HG02763 (cell line): Measurements from ENCODE around the gene KRT14.
"Not testable (repeated sequence)": the region's sequence is repeated elsewhere in the genome, so short reads cannot be mapped to it uniquely, and the experiment has no call there.

Source experiments
- ATAC-seq: cut with Tn5 transposase; IDR thresholded peaks from one replicate; pipeline ENCODE4 v1.9.1; 2021; ENCODE audit warnings: mild to moderate bottlenecking, moderate library complexity; ENCODE audit not compliant: unreplicated experiment

Gene KRT14

DNA sequence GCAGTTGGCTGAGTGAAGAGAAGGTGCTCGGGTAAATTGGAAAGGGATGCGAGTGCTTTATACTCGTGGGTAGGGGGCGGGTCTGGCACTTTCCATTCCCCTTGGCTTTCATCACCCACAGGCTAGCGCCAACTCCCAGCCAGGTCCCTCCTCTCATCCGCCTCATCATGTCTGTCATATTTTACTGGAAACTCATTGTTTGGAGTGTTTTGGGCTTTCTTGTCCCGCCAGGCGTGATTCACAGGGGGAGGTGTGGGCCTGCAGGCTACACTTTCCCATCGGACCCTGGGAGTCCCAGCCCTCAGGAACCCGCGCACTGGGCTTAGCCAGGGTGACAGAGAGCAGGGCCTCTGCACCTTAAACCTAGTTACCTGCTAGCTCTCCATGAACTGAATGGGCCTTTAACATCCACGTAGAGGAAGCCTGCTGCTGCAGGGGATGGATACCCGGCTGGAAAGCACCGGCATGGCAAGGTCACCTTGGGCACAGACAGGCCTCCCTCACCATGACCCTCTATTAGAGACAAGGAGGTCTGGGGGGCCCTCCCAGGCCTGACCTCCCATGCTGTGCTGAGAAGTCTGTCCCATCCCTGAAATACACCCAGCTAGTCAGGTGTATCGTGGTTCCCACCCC is at the start of gene KRT14:
Gene KRT14 (minus strand): TSS at position 33 of the 633 bp plus-strand sequence. CDS start 61 bp downstream, outside the sequence.
- ATAC-seq, result no peak

DNA sequence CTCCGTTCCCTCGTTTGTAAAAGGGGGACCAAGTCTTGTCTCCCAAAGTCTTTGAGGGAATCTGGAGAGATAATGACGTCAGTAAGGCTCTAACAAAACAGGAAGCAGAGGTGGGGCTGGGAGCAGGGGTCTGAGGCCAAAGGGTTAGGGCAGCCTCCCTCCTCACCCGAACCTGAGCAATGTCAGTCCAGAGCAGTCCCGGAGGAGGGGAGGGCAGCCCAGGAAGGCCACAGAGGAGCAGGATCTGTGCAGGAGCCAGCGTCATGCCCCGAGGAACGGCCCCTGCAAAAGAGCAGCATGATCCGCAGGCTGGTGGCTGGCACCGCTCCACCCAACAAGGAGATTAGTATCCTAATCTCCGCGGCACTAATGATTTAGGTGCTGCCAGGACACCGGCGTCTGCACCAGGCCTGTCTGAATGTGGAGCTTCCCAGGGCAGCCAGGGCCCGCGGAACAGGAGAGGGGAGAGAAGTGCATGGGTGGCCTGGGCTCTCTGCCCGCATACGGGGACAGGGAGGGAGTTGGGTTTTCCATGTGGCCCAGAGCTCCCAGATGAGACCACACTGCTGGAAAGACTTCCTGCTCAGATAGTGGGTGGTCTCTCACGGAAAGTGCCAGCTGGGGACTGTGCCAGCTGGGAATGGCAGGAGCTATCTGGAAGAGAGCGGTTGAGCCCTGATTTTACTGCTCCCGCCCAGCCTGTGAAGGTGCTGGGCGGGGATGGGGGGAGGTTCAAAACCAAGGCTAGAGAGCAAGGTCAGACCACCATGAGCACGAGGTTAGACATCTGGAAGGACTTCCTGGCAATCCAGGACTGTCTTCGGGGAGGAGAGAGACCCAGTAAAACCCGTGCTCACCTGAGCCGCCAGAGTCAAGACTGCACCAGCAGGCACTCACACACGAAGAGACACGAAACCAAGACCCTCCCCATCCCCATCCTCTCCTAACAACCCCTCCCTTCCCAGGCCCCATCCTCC is 48.7 kb upstream of the KRT14 start:
- no peak for ATAC-seq

DNA sequence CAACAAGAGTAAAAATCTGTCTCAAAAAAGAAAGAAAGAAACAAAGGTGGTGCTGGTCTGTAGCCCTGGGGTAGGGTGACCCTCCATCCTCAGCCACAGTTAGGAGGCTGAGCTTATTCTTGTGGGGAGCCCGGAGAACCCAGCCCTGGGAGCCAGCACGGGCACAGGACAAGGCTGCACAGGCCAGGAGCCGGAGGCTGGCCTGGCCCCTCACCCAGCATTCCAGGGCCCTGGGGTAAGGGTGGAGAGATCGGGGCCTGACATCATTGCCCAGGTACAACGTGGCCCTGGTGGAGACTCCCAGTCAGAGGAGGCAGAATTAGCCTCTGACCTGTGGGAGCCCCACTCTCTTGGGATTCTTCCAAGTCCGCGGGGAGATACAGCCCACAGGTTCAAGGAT is 47.9 kb upstream of the KRT14 start:
- ATAC-seq, result no peak

DNA sequence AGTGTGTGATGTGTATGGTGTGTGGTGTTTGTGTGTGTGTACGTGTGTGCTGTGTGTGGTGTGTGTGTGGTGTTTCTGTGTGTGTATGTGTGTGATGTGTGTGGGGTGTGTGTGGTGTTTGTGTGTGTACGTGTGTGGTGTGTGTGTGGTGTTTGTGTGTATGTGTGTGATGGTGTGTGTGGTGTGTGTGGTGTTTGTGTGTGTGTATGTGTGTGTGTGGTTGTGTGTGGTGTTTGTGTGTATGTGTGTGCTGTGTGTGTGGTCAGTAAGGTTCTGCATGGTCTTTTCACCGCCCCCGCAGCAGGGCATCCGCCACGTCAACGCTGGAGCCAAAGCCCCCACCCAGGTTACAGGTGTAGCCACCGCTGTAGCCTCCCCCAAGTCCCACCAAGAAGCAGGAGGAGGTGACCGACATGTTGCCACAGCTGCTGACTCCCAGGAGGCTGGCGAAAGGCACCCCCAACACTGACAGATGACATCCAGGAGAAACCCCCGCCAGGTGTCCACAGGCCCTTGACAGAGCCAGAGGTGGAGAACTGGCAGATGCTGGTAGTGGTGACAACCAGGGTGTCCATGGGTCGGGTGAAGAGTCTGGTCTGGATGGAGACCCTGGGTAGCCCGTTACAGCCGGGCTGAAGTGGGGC is 47.0 kb upstream of the KRT14 start:
- ATAC-seq, result no peak

DNA sequence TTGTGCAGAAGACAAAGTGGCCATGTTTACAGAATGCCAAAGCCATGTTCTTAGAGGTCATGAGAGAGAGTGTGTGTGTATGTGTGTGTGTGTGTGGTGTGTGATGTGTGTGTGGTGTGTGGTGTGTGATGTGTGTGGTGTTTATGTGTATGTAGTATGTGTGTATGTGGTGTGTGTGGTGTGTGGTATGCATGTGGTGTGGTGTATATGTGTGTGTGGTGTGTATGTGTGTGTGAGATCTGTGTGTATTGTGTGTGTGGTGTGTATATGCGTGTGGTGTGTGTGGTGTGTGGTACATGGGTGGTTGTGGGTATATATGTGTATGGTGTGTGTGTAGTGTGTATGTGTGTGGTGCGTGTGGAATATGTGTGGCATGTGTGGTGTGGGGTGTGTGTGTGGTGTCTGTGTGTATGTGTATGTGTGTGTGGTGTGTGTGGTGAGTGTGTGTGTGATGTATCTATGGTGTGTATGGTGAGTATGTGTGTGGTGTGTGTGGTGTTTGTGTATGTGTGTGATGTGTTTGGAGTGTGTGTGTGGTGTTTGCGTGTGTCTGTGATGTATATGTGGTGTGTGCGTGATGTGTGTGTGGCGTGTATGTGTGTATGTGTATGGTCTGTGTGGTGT is 45.9 kb upstream of the KRT14 start:
- ATAC-seq, result no peak

DNA sequence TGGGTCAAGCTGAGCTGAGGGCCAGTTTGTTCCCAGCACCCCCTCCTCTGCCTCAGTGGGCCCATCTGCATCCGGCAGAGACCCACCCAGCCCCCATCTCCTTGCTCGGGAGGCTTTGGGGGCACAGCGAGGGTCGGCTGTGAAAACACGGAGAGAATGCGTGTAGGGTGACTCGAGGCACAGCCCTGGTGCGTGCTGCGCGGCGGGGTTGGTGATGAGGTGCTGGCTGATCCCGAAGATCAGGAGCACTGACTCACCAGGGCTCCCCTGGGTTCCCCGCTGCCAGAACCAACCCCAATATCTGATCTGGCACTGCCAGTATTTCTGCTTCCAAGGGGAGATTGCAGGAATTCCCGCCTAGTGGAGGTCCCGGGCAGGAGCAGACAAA is 45.2 kb upstream of the KRT14 start:
- no peak for ATAC-seq

DNA sequence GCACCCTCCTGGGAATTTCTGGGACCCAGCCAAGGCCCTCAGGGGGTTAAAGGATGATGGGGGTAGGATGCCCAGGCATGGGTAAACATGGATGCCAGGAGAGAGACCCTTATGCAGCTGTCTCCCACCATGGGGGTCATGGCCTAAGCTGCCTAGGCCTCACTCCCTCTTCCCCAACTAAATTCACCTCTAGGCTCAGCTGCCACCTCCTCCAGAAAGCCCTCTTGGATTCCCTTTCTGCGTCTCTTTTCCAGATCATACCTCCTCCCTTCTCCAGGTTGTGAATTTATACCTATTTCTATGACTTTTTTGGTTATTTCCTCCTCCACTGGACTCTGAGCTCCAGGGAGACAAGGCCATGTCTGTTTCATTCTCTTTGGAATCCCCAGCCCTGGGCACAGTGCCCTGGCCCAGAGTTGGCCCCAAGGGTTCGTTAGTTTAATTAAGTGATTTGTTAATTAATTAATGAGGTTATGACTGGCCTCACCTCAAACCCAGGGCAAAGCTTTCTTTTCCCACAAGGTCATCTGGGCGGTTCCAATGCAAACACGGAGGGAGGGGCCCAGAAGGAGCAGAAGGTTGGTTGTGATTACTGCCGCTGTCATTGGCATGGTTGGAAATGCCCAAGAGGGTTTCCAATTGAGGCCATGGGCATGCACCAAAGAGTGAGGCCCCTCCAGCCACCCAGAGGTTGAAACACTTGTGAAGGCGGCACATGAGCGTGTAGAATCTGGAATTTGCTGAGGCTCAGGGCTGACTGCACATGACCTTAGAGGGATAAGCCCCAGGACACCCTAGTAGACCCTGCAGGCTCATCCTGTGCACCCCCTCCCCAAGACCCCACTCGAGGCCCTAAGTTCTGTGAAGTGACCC is 44.6 kb upstream of the KRT14 start:
- no peak for ATAC-seq

DNA sequence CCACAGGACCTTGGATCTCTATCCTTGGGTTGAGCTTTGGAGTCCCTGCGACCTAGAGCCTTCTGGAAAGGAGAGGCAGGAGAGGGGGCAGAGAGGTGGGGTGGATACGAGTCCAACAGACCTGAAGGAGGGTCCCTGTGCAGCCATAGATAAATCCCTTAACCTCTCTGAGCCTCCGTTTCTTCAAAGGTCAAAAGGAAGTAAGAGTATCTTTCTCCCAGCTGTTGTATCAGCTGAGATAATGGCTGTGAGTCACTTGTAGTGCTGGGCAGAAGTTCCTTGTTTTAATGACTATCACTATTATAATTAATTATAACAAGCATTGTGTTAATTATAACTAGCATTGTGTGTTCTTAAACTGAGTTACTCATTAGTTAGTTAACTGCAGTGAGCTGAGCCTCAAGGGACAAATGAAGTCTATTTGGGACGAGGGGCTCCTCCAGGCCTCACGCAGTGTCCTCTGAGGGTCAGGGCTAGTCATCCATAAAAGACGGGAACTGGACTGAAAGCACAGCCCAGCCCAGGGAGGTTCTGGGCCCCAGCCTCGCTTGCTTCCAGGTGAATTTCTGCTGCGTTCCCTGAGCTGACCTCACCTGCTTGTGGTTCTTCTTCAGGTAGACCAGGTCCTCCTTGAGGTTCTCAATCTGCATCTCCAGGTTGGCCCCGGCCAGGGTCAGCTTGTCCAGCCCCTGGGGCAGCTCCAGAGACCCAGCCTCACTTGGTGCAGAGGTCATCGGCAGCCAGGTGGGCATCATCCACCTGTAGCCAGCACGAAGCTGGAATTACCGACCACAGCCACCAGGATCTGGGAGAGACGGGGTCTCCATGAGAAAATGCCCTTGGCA is 43.4 kb upstream of the KRT14 start:
- ATAC-seq, result no peak

DNA sequence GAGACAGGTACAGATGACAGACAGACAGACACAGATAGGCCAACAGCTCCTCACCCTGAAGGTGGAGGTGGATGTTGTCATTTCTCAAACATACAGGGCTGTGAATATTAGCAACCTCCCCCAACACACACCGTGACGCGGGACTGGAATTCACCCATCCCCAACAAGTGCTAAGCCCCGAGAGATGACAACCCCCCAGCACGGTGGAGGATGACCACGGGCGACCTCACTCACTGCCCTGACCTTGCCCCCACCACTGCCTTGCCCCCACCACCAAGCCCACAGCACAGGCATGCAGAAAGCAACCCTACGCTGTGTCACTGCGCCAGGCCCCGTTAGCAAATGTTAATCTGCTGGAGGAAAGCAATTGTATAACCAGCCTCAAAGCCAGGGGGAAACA is 42.6 kb upstream of the KRT14 start:
- ATAC-seq, result no peak

DNA sequence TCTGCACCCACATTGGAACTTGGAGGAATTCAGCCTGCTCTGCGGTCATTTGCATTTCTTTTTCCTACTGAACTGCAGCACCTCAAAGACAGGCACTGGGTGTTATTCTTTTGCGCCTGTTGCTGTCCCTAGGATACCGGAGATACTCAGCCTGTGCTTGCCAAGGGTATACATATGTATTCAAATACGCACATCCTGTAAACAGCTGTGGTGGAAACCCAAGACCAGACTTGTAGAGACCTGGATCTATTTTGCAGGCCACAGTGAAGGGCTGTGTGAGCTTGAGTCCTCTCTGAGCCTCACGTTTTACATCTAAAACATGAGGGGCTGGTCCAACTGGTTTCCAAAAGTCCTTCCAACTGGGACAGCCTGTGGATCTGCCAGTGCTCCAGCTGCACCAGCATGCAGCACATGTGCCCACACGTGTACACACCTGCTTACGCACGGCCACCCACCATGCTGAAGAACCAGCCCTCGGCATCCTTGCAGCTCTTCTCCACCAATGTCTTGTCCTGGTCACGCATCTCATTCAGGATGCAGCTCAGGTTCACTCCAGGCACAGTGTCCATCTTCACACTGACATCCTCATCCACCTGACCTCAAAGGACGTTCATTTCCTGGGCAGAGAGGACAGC is 42.0 kb upstream of the KRT14 start:
- not testable (repeated sequence) for ATAC-seq

DNA sequence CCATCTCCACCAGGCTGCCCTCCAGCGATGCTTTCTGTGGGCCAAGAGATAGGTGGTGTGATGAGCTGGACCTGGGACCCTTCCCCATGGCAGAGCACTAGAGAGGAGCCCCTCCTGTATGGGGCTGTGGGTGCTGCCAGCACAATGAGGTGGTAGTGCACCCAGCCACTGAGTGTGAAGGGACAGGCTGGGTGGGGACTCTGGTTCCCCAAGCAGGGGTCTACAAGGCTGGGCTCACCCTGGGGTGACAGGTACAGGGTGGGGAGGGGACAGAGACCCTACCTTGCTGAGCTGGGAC is 41.3 kb upstream of the KRT14 start:
- not testable (repeated sequence) for ATAC-seq

DNA sequence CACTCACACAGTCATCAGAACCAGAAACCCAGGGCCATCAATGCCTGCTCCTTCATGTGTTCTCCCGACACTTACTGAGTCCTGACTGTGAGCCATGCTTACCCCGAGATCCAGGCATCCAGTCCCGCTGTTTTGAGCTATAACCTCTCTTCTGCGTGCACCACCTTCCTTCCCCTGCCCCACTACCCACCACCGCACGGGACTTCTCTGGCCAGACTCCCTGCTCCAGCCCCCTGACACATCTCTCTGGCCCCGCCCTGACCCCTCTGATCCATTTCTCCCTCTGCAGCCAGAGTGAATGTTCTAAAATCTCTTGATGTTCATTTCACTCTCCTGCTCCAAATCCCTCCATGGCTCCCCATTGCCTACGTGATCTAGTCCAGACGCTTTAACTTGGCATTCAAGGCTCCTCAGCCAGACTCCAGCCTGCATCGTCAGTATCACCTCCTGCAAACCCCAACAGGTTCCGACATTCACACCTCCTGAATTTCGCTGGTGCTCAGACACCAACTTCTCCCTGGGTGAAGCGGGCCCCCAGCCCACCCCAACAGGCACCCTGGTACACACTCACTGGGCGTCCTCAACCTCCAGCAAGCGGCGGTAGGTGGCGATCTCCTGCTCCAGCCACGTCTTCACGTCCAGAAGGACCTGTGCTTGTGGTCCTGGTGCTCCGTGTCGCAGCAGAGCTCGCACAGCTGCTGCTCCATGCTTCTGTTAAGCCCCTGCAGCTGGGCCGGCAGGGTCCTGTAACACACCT is 40.8 kb upstream of the KRT14 start:
- ATAC-seq, result no peak

DNA sequence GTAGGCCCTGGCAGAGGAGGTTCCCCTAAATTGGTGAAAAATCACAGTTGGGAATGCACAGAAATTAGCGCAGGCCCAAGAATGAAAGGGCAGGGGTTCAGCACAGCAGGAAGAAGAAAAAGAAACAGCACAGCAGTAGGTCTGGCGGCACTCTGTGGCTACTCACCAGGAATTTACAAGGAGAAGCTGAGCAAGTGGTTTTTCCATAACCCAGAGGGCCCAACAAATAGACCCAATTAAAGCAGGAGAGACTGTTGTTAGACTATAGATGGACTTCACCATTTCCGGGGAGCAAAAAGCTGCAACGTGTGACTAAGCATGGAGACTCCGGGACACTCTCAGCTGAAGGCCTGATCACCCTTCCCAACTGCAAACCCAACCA is 40.2 kb upstream of the KRT14 start:
- not testable (repeated sequence) for ATAC-seq

DNA sequence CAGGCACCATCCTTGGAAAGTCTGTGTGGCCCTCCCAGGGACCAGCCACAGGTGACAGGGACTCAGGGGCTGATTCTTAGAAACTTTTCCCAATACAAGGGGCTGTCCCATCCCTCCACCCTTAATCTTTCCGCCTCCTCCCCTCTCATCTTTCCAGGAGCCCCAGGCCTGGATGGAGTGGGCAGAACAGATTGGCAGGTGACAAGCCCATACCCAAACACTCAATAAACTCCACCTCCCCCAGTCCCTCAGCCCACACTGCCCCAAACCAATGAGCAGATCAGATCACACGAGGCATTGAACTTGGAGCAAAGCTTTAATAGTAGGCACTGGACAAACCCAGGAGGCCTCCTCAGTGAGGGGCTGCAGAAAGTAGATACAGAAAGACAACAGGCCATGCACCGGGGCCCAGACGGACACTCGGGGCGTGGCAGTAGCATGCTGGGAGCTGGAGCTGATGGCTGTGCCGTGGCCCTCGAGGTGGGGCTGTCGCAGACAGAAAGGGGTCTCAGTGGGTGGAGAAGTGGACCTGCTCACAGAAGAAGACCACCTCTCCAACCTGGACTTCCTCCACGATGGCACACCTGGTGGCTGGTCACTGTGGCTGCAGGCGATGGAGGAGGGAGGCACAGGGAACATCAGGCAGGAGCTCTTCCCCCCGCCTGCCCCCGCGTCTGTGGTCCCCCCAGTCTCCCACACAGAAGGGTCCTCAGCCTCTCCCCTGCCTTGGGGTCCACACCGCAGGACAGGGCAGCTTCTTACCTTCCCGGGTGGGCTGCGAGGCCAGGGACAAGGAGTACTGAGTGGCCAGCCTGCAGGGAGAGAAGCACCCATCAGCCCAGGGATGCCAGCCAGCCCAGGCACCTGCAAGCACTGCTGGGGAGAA is 39.6 kb upstream of the KRT14 start:
- not testable (repeated sequence) for ATAC-seq

DNA sequence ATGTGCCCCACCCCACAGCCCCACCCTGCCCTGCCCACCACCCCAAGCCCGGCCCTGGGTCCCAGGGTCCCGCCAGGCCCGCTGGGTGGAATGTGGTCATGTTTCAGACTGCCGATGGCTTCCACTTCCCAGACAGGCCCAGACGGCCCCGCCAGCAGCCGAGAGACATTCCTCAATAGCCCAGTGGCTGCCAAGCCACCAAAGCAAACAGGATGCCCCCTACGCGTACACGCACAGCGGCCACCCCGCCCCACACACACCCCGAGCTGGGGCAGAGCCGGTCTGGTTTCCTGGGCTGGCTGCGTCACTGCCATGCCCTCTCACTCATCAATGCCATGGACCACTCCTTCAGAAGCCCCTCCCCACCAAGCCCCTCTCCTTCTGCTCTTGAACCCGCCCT is 38.9 kb upstream of the KRT14 start:
- no peak for ATAC-seq

DNA sequence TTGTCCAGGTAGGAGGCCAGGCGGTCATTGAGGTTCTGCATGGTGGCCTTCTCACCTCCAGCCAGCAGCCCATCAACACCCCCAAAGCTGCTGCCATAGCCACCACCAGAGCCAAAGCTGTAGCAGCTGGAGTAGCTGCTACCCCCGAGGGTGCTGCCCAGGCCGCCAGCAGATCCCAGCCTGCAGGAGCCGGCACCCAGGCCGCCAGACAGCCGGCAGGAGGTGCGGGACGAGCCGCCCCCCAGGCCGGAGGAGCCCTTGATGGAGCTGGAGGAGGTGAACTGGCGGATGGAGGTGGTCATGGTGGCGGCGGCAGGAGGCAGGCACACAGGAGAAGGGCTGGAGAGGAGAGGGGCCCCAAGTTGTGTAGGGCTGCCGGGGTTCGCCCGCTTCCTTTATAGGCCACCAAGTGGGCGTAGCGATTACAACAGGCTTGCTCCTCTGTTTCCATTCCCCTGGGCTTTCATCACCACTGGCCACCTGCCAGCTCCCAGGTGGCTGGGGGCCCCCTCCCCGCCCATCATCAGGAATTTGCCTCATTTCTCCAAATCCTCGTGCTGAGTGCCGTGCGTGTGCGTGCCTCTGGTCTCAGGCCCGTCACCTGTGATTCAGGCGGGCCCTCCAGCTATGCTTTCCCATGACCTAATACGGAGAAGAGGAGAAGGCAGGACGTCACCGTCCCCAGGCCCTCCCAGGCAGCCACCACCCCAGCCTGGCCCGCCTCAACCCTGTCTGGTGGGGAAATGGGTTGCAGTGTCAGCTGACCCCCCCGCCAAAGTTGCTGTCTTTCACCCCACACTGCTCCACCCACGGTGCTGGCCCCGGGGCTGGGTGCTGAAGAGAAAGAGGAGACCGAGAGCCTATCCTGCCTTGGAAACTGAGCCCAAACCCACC is 37.8 kb upstream of the KRT14 start, which contains the start of gene KRT17:
Gene KRT17 (minus strand): TSS at position 368 of the 894 bp plus-strand sequence. CDS start 66 bp downstream, at position 302.
- no peak for ATAC-seq
